ENCODE data around the gene ZNF304. TPM values are rescaled to one million over a fixed set of nuclear protein-coding genes. Genes with fewer than 3 reads are reported as not detected.
"Not testable (repeated sequence)": the region's sequence is repeated elsewhere in the genome, so short reads cannot be mapped to it uniquely, and the experiment has no call there.

The ZNF304 gene
- total RNA-seq, 1 donor from 2014 or later = 13.5 TPM

DNA sequence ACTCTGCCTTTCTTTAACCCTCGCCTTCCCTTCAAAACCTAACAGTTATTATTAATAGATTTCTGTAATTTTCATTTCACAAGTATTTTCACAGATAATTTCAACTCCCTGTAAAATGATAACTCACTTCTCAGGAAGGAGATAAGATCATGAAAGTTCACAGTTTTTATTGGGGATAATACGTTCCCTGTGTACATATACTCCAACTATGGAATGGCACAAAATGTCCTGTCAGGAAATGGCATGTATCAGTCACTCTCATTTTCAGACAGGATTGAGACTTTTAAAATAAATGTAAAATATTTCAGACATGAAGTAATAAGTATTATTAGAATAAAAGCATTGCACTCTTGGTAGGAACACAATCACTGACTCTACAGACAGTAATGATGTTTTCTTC lies 11.3 kb downstream of the ZNF304 start:
- DNase-seq (ENCODE audit: low read depth) = no peak

DNA sequence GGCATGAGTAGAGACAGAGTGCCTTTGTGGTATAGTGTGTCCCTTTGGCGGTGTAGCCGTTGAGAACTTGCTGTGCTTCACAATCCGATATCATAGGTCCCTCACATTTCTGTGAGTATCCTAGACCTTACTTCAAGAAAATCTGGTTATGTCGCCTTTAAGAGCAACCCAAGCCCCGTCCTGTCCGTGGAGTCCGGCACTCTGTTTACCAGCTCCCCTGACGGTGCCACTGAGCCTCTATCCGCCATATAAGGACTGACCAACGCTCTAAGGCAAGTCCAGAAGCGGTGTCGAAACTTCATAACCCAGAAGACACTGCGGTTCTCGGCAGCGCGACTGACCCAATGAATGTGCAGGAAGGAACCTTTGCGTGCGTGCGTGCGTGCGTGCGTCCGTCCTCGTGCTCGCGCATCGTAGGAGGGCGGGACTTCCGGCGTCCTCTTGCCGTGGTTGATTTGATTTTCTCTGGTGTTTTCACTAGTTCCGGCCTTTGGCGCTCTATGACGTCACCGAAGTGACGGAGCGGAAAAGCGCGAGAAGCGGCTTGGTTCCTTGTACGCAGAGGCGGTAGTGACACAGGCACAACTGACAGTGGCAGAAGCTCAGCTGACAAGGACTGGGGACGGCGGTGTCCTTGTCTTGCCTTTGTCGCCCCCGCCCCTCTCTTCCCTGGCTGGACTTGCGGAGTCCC lies 12.1 kb downstream of the ZNF304 start, which contains the start of the genes TRAPPC2B and ZNF547:
Gene TRAPPC2B (plus strand): TSS at position 555 of the 691 bp plus-strand sequence. CDS start 1,283 bp downstream, outside the sequence.
Gene ZNF547 (plus strand): TSS at position 555 of the 691 bp plus-strand sequence. CDS start 5,005 bp downstream, outside the sequence.
- DNase-seq (ENCODE audit: low read depth) = peak; percentile 98

DNA sequence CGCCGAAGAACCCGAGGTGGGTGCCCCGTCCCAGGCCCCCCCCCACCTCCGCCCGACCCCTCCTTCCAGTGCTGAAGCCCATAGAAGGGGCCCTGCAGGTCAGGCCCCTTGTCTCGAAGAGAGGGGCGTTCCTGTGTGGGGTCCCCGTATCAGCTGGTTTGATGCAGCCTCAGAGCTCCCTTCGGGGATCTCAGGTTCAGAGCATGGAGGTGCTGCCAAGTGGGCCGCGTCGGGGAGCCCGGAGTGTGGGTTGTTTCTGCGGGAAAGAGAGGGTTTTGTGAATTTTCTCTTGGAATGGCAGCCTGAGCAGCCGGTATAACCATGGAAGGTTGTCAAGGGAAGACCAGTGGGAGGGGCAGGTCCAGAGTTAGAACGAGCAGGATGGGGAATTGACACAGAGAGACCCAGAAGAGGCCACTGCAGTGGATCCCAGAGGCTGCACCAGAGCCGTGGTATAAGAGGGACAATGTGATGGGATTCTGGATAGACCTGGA lies 12.7 kb downstream of the ZNF304 start:
- no peak for DNase-seq (ENCODE audit: low read depth)

DNA sequence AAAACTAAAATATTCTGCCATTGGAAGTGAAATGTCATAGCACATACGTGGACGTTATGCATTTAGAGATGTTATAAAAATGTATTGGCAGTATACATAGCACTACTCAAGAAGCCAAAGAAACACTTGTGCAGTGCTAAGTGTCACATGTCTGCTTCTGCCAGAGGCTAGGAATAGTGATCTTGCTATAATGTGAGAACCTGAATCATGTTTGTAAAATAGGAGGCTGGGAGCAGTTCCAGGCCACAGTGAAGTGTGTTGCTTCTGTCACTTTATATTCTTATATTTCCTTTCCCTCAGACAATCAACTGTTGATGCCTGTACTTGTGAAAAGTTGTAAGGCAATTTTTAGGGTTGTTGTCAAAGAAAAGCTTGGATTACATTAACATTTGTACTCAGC lies 15.7 kb downstream of the ZNF304 start:
- no peak for DNase-seq (ENCODE audit: low read depth)

DNA sequence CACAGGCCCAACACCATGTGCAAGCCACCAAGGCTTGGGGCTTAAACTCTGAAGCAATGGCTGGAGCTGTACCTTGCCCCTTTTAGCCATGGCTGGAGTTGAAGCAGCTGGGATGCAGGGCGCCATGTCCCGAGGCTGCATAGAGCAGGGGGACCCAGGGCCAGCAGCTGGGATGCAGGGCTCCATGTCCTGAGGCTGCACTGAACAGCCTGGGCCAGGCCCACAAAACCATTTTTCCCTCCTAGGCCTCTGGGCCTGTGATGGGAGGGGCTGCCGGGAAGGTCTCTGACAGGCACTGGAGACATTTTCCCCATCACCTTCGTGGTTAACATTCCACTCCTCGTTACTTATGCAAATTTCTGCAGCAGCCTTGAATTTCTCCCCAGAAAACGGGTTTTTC lies 23.1 kb downstream of the ZNF304 start:
- DNase-seq (ENCODE audit: low read depth) = no peak

DNA sequence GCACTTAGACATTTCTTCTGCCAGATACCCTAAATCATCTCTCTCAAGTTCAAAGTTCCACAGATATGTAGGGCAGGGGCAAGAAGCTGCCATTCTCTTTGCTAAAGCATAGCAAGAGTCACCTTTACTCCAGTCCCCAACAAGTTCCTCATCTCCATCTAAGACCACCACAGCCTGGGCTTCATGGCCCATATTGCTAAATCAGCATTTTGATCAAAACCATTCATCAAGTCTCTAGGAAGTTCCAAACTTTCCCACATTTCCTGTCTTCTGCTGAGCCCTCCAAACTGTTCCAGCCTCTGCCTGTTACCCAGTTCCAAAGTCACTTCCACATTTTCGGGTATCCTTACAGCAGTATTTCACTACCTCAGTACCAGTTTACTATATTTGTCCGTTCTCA lies 23.6 kb downstream of the ZNF304 start:
- DNase-seq (ENCODE audit: low read depth) = not testable (repeated sequence)

DNA sequence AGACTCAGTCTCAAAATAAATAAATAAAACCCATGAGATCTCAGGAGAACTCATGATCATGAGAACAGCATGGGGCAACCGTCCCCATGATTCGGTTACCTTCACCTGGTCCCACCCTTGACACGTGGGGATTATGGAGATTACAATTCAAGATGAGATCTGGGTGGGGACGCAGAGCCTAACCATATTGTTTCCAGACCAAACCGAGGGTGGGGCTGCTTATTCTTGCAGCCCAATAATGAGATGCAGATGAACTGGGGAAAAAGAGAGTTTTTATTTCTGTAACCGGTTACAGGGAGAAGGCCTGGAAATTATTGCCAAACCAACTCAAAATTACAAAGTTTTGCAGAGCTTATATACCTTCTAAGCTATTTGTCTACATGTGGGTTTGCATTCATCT lies 25.1 kb downstream of the ZNF304 start:
- DNase-seq (ENCODE audit: low read depth) = no peak

DNA sequence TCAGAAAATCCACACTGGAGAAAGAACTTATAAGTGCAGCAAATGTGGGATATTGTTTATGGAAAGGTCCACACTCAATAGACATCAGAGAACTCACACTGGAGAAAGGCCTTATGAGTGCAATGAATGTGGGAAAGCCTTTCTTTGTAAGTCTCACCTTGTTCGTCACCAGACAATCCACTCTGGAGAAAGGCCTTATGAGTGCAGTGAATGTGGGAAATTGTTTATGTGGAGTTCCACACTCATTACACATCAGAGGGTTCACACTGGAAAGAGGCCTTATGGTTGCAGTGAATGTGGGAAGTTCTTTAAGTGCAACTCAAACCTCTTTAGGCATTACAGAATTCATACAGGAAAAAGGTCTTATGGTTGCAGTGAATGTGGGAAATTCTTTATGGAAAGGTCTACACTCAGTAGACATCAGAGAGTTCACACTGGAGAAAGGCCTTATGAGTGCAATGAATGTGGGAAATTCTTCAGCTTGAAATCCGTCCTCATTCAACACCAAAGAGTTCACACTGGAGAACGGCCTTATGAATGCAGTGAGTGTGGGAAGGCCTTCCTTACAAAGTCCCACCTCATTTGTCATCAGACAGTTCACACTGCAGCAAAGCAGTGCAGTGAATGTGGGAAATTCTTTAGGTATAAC lies 26.6 kb downstream of the ZNF304 start:
- DNase-seq (ENCODE audit: low read depth) = no peak

DNA sequence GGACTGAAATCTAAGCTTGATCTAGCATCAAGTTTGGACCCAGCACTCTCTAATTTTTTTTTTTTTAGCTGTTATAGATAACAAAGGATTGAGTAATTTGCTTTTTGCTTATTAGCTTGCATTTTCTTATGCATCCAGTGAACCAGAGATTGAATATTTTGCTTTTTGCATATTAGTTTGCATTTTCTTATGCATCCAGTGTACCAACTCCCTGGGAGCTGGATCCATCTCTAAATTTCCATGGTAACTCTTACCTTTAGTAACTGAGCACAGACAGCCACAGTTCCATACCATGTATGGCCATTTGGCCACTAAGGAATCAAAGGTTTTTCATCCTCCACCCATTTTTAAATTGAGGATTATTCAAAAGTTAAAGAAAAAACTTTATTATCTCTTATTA lies 29.9 kb downstream of the ZNF304 start:
- DNase-seq (ENCODE audit: low read depth) = no peak

DNA sequence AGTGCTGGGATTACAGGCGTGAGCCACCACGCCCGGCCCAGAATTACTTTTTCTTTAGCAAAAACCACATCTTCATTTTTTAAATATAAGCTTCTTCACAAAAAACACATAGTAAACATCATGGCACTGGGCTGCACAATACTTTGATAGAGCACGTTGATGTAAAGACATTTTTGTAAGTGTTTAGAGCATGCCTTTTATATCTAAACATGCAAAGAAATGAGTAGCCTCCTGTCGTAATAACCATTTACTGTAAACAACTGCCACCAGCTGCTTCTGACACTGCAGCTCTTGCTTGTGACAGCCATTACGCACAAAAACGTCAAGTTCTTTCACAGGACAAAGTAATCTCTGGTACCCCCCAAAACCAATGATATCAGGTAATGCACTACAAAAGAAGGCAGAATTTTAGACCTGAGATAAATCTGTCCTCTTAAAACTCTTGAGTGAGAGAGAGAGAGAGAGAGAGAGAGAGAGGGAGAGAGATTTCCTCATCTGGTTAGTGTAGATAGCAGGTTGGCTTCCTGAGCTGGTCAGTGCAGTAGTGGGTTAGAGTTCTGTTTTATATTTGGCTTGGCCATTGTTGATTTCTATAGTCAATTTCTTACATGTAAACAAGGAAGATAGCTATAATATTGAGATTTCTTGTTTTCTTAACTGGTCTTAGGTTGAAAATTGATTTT lies 31.9 kb downstream of the ZNF304 start:
- no peak for DNase-seq (ENCODE audit: low read depth)

DNA sequence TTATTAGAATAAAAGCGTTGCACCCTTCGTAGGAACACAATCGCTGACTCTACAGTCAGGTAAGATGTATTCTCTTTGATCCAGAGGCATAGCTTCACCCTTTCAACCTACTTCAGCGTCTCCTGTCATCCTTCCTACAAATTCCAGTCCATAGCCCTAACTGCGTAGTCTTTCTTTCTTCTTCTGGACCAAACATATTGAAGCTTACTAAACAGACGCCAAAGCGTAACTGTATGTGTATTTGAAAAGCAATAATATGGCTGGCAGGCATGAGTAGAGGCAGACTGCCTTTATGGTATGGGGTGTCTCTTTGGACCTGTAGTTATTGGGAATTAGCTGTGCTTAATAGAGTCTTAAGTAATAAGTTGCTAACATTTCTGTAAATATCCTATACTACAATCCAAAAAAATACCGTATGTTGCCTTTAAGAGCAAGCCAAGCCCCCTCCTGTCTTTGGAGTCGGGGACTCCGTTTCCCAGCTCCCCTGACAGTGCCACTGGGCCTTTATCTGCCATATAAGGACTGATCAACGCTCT lies 38.2 kb downstream of the ZNF304 start:
- no peak for DNase-seq (ENCODE audit: low read depth)

DNA sequence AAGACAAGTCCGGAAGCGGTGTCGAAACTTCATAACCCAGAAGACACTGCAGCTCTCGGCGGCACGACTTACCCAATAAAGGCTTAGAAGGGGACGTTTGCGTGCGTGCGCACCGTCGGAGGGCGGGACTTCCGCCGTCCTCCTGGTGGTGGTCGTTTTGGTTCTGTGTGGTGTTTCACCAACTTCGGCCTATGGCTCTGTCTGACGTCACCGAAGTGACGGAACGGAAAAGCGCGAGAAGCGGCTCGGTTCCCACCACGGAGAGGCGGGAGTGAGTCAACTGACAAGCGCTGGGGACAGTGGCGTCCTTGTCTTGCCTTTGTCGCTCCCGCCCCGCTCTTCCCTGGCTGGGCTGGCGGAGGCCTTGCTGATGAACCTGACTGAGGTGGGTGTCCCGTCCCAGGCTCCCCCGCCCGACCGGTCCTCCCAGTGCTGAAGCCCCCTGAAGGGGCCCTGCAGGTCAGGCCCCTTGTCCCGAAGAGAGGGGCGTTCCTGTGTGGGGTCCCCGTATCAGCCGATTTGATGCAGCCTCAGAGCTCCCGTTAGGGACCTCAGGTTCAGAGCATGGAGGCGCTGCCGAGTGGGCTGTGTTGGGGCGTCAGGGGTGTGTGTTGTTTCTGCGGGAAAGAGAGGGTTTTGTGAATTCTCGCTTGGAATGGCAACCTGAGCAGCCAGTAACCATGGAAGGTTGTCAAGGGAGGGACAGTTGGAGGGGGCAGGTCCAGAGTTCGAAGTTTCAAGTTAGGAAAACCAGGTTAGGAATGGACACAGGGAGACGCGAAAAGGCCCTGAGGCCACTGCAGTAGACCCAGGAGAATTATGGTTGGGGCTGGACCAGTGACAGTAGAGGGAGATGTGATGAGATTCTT lies 38.9 kb downstream of the ZNF304 start, which contains the start of gene ZNF548:
Gene ZNF548 (plus strand): TSS at position 125 of the 869 bp plus-strand sequence. CDS start 246 bp downstream, at position 371.
- DNase-seq (ENCODE audit: low read depth) = peak; percentile 98

DNA sequence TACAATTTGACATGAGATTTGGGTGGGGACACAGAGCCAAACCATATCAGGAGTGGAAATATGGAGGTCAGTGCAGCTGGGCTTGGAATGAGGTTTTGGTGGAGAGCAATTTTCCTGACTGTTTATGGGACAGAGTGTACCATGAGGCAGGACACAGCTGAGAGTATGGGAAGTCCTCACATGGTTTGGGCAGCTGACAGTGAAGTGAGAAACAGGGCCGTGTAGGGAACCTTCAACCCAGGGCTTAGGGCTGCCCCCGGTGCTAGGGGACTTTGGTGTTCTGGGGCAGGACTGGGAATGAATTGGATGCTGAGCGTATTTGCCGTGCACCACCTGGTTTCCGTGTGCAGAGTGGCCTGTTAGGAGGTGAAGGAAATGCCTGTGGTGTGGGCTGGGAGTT lies 44.6 kb downstream of the ZNF304 start:
- no peak for DNase-seq (ENCODE audit: low read depth)

DNA sequence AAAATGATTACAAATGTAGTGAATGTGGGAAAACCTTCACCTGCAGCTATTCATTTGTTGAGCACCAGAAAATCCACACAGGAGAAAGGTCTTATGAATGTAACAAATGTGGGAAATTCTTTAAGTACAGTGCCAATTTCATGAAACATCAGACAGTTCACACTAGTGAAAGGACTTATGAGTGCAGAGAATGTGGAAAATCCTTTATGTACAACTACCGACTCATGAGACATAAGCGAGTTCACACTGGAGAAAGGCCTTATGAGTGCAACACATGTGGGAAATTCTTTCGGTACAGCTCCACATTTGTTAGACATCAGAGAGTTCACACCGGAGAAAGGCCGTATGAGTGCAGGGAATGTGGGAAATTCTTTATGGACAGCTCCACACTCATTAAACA lies 47.8 kb downstream of the ZNF304 start:
- no peak for DNase-seq (ENCODE audit: low read depth)

DNA sequence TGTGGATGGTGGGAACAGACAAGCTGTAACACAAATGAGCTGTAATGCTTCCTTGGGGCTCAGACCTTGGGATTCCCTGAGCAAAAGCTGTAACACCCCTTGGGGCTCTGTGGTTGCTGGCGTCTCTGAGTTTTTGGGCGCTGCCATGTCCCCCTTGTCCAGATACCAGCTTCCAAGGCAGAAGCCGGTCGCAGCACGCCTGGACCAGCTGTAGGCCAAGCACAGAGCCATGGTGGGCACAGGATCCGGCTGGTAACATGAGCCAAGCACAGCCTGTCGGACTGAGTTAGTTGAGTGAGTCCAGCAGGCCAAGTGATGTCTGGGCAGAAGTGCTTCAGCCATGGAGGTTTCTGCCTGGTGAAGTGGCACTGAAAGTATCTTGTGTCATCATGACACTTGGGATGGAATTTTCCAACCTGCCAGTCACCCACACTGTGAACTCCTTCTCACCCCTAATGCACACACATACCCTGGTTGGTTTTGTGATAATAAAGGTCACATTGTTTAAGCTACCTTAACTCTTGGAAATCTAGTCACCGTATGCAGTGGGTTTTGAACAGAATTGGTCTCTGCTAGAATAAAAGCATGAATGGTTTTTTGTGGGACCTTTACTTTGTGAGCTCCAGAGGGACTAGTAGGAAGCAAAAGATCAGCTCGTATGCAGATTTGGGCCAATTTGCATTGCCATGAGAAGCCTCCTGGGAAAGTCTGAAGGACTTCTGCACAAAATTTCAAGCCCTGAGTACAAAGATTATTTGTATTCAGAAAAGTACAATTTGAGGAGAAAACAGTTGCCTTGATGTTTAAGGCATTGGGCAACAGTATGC lies 52.9 kb downstream of the ZNF304 start:
- no peak for DNase-seq (ENCODE audit: low read depth)

DNA sequence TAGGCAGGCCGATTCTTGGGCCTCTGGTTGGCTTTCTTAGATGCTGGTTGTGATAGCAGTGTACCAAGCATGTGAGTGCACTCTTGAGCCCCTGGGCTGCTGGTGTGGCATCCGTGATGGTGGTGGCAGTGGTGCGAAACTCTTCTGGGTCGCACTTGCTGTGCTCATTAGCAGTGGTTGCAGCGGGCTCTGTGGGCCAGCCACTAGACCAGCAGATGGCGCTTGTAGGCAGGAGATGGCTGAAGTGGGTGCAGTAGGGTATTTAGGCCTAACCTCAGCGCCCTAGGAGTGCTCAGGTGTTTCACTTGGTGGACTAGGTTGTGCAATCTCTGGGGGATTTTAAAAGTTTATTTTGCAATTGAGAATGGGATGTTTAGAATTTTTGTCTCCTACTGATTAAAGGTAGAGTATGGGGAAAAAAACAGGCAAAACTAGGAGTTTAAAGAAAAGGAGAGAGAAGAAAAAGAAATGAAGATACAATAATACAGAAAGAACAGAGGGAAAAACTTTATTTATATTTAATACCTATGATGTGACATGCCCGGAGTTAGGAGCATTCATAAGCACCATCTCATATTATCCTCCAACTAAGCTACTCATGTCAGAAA lies 55.5 kb downstream of the ZNF304 start:
- peak; percentile 24 for DNase-seq (ENCODE audit: low read depth)

Measured in renal cortical epithelial cell (primary cell).